Measurements from ENCODE around the gene FGA. TPM values are rescaled to one million over a fixed set of nuclear protein-coding genes. Genes with fewer than 3 reads are reported as not detected.
"Not testable (repeated sequence)": the region's sequence is repeated elsewhere in the genome, so short reads cannot be mapped to it uniquely, and the experiment has no call there.

Gene FGA
- total RNA-seq, 1 donor from 2014 or later = not detected

DNA sequence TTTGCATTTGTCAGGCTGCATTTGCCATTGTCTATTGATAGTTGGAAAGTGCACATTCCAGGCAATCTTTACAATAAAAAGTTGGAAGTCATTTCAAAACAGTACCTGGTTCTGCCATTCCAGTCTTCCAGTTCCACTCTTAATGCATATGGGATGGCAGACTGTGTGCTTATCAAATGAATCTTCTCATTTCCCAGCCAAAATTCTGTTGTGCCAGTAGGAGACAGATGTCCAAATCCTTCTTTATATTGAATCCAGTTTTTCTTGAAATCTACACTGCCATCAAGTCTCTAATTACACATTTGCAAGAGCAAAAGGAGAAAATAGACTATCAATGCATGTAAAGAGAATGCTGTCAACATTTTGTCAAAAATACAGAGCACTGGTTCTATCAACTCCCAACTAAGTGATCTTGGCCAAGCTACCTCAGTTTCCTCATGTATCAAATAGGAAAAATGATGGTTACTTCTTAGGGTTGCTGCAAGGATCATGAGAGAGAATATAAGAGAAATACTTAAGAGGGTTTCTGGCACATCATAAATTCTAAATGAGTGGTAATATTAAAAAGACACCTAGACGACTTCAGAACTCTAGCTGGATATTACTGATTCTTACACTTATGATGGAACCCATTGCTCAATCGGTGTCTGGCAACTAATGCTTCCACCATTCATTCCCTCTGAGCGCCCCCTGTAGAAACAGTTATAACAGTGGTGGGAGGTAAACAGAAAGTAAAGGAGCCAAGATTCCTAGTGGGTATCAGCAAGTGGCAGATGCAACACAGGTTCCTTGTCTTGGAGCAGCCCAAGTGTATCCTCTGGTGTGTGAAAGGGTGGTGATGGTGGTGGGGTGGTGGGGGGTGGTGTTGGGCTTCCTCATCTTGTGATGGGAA, 18.1 kb upstream of the FGA start:
- no peak for DNase-seq
- intact Hi-C loops (cut with micrococcal nuclease) = no loop called here
- no peak for ATAC-seq

GRCh38 chr4:154606728-154607723, 16.5 kb upstream of the FGA start:
- ATAC-seq (no peak), DNase-seq (no peak)
- intact Hi-C loops (cut with micrococcal nuclease) = no loop called here

GRCh38 chr4:154604696-154605200, 14.2 kb upstream of the FGA start:
- no peak for ATAC-seq
- no peak for DNase-seq
- intact Hi-C loops (cut with micrococcal nuclease) = no loop called here

DNA sequence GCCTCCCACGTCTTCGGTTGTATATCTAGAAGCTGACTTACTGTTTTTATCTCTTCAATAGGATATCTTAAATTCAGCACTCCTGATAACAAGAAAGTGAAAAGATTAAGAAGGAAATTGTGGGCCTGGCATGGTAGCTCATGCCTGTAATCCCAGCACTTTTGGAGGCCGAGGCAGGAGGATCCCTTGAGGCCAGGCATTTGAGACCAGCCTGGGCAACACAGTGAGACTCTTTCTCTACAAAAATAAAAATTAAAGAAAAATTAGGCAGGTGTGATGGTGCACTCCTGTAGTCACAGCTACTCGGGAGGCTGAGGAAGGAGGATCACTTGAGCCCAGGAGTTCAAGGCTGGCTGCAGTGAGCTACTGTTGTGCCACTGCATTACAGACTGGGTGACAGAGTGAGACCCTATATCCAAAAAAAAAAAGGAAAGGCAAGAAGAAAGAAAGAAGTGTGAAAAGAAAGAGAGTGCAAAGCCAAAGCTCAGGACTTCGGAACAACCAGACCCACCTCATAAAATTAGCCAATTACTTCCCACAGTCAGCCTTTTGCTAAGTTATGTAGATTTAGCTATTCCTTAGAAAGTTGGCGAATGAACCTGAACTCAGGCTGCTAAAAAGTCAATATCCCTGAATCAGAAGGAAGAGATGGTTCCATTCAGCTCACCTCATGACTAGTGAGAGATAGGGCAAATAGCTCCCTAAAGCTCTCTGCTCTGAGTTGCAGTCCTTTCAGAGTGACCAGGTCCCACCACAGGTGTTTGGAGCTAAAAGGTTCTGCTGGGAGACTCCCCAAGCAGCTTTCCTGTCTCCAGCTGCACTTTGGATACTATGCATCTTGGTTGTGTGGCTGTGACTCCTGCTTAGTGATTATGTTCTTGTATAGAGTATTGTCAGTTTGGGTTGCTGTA, 12.7 kb upstream of the FGA start:
- DNase-seq (no peak), ATAC-seq (no peak)
- intact Hi-C loops (cut with micrococcal nuclease) = no loop called here

DNA sequence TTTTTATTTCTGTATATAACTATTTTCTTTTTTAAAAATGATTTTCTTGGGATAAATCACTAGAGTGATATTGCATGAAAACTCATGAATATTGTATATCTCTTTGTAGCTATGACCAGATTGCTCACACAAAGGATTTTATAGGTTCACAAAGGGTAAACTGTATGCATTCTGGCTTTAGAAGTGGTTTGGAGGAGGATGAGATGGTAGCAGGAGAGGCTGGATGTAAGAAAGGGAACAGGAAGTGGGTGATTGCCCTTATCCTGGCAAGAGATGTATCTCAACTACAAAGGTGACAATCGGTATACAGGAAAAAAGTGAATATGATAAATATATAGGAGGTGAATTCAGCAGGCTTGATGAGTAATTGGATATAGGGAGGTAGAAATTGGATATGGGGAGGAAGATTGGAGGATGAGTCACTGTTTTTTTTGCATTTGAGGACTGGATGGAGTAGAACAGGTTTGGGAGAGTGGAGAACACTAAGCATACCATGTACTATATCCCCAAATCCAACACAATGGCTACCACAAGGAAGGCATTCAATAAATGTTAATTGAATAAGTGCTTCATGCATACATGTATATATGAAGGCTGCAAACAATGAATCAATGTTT, 12.0 kb upstream of the FGA start:
- ATAC-seq = no peak
- intact Hi-C loops (cut with micrococcal nuclease) = no loop called here
- DNase-seq = no peak

DNA sequence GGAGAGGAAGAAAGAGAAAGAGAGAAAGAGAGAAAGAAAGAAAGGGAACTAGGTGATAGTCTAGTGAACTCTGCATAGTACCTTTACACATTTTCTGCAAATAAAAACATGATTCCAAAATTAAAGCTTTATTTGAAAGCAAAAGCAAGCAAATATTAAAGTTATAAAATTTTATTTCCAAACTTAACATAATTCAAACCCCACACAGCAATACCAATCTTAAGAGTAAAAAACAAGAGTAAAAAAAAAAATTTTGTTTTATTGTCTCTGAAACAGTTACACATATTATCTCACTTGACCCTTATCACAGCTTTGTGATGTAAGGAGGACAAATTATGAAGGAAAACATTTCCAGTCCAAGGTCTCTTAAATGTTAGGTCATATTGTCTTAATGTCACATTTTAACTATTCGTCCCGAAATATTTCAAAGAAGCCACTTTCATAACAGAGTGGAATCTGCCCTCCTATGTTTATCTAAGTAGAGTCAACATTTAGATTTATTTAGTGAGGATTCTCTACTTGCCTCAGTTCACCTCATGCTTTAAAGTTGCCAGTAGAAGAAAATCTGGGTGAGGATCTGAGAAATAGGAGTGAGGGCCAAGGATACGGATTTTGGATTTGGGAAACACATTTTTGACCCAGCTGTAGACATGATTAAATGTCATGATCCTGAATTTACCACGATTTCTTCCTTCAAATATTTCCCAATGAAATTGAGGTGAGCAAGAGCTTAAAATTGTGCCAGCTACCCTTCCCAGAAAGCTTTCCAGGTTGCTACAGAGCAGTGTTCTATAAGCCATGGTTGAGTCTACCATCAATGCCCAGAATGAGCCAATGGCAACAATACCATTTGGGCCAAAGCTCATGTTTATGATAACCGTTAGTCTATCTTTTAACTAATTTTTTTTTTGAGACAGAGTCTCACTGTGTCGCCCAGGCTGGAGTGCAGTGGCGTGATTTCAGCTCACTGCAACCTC, 7.5 kb upstream of the FGA start:
- intact Hi-C loops (cut with micrococcal nuclease) = no loop called here
- no peak for ATAC-seq
- DNase-seq = no peak

DNA sequence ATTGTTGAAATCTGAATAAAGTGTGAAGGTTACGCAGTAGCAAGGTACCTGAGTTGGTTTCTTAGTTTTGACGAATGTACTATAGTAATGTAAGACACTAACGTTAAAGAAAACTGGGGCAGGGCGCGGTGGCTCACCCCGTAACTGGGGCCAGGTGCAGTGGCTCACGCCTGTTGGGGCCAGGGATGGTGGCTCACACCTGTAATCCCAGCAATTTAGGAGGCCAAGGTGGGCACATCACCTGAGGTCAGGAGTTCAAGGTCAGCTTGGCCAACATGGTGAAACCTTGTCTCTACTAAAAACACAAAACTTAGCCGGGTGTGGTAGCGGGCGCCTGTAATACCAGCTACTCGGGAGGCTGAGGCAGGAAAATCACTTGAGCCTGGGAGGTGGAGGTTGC, 6.7 kb upstream of the FGA start:
- not testable (repeated sequence) for DNase-seq, ATAC-seq

DNA sequence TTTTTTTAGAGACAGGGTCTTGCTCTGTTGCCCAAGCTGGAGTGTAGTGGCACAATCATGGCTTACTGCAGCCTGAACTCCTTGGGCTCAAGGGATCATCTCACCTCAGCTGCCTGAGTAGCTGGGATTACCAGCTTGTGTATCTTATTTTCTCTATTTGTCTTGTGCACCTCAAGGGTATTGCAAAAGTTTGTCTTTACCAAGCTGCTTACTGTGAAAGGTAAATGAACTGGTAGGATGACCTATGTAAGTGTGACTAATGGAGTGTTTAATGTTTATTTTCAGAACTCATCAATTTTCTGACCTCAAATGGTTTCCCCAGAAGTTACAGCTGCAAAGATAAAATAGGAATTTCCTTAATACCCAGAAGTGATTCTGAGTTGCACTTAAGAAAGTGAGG, 5.3 kb upstream of the FGA start:
- intact Hi-C loops (cut with micrococcal nuclease) = no loop called here
- no peak for DNase-seq
- ATAC-seq = no peak

More for the DNA sequence above, 6.7 kb upstream of the FGA start:
- intact Hi-C loops (cut with micrococcal nuclease) = not testable (repeated sequence)

DNA sequence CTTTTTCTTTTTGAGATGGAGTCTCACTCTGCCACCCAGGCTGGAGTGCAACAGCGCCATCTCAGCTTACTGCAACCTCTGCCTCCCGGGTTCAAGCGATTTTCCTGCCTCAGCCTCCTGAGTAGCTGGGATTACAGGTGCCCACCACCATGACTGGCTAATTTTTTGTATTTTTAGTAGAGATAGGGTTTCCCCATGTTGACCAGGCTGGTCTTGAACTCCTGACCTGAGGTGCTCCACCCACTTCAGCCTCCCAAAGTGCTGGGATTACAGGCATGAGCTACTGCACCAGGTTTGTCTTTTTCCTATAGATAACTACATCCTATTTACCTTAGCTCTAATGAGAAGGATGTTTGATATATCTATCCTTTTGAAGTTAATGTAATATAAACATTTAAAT, 3.8 kb upstream of the FGA start:
- DNase-seq; ATAC-seq; intact Hi-C loops (cut with micrococcal nuclease): not testable (repeated sequence)

- intact Hi-C loops (cut with micrococcal nuclease) = no loop called here
- no peak for ATAC-seq
- DNase-seq = no peak
These were observed 3.3 kb upstream of the FGA start for GRCh38 chr4:154593868-154594267.

- intact Hi-C loops (cut with micrococcal nuclease) = no loop called here
- ATAC-seq = no peak
- DNase-seq = no peak
These were observed 1.3 kb upstream of the FGA start for GRCh38 chr4:154591890-154592289.

- intact Hi-C loops (cut with micrococcal nuclease) = no loop called here
- DNase-seq (no peak), ATAC-seq (no peak)
These were observed 995 bp downstream of the FGA start for GRCh38 chr4:154589296-154590197.

DNA sequence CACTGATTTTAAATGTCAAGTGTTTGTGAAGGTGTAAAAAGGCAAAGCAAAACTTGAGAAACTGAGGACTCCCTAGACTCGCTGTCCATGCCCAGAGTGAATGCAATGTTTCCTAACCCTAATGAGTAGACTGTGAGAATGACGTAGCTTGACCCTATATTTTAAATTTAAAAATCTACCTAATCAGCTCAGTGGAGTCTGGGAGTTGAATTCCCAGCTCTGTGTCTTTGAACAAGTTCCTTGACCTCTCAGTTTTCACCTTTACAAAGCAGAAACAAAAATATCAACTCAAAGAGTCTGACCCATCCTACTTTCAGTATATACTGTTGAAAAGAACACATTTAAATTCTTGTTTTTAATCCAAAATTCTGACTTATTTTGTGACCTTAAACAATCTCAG, 2.3 kb downstream of the FGA start:
- no peak for ATAC-seq
- intact Hi-C loops (cut with micrococcal nuclease) = no loop called here

GRCh38 chr4:154586296-154587033, 4.1 kb downstream of the FGA start:
- intact Hi-C loops (cut with micrococcal nuclease) = no loop called here
- DNase-seq (no peak), ATAC-seq (no peak)

More for the DNA sequence above, 2.3 kb downstream of the FGA start:
- no peak for DNase-seq

DNA sequence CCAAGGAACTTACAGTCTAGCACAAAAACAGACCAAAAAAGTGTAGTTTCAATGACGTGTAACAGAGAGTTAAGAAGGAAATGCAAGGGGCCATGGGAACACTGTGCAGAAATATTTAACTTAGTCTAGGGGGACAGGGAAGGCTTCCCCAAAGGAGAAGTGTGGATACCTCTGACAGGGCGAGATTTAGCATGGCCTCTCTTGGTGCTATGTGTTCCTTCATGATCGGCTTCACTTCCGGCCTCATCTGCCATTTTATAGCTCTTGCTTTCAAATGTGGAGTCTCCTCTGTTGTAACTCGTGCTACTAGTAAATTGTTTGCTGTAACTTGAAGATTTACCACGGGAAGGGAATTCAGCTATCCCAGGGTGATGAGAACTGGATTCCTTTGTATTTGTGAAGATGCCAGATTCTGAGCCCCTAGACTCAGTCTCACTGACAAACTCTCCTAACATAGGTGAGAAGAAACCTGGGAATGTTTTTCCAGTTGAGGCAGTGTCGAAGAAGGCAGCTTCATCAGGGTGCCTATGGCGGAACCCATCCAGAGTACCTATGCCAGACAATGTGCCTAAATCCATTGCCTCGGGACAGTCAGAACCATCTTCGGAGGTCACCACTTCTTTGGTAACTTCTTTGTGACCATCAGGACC, 5.0 kb downstream of the FGA start:
- intact Hi-C loops (cut with micrococcal nuclease) = no loop called here
- ATAC-seq = no peak
- DNase-seq = no peak

Data from left ventricle myocardium superior (tissue), 1 donor.